K562 (cell line): ENCODE data around the gene FAM78B. TPM values are rescaled to one million over a fixed set of nuclear protein-coding genes. Genes with fewer than 3 reads are reported as not detected.

Experiments used
- ATAC-seq: fragments of 200-7000 bp; cut with Tn5 transposase; 3 replicates; pipeline ENCODE4 v1.9.1; 2020; ENCODE audit warnings: moderate library complexity
- BruUV-seq: library from RNA; stranded (reverse); fragments of 400-500 nt; replicated peaks from 2 replicates; lab custom pipeline; 2021; lab: Mats Ljungman, UMichigan
- CTCF ChIA-PET: fragments of 300-600 bp; formaldehyde crosslinking; extraction: SDS; loops from one replicate; lab custom pipeline; 2021; ENCODE audit warnings: low intra/inter-chr PET ratio; lab: Yijun Ruan, JAX
- POLR2A ChIA-PET: fragments of 300-600, 350-650 bp; sonication (Branson Sonifier 250); formaldehyde crosslinking; extraction: SDS; loops from one replicate; lab custom pipeline; 2021; ENCODE audit warnings: antibody characterized with exemption, inconsistent platforms; lab: Yijun Ruan, JAX
- DNase-seq, 4 experiments: peaks; one replicate each; pipeline versions ENCODE4 v3.0.0 to v3.0.0-alpha.2; 2011 to 2018; ENCODE audit warnings: low spot score in 3 of 4, mixed read lengths in 3 of 4; ENCODE audit errors: extremely low read depth in 1 of 4
- FAIRE-seq: peaks from 2 replicates; lab custom pipeline; 2011; peaks lifted over from hg19 to GRCh38; lab: Jason Lieb, UNC
- H2AFZ ChIP-seq: 2 replicates; pipeline ENCODE4 v1.6.0; 2011; ENCODE audit warnings: low read depth, low read length, control low read depth, inconsistent platforms
- H3K27ac ChIP-seq: fragments of 200-600 bp; 3 replicates; pipeline ENCODE4 v1.8.0; 2011; ENCODE audit warnings: low read depth, mild to moderate bottlenecking, control low read depth, inconsistent platforms, low read length, moderate library complexity, mixed read lengths; ENCODE audit errors: extremely low read depth
- H3K27me3 ChIP-seq, 2 experiments: fragments of 300-600 bp in 1 of 2; 2 replicates in 1 of 2; 3 replicates in 1 of 2; pipeline versions ENCODE4 v1.6.0 to v1.8.0; 2011; ENCODE audit warnings: inconsistent platforms in 2 of 2, low read length in 2 of 2, mild to moderate bottlenecking in 1 of 2, mixed read lengths in 1 of 2, moderate library complexity in 1 of 2; ENCODE audit not compliant: control insufficient read depth in 2 of 2, insufficient read depth in 2 of 2
- H3K36me3 ChIP-seq: fragments of 300-600 bp; 3 replicates; pipeline ENCODE4 v1.8.0; 2011; ENCODE audit warnings: mild to moderate bottlenecking, low read length, inconsistent platforms; ENCODE audit not compliant: control insufficient read depth, insufficient read depth
- H3K4me1 ChIP-seq, 2 experiments: fragments of 200-600 bp in 1 of 2; replicated peaks in 1 of 2; 2 replicates in 1 of 2; 3 replicates in 1 of 2; pipeline versions ENCODE4 v1.5.1 to v1.8.0; 2011; ENCODE audit warnings: inconsistent platforms in 2 of 2, low read length in 2 of 2, mild to moderate bottlenecking in 1 of 2, mixed read lengths in 1 of 2, moderate library complexity in 1 of 2; ENCODE audit not compliant: control insufficient read depth in 2 of 2, insufficient read depth in 2 of 2
- H3K4me2 ChIP-seq: 2 replicates; pipeline ENCODE4 v1.6.1; 2011; ENCODE audit warnings: low read length, control low read depth, inconsistent platforms, mixed read lengths; ENCODE audit not compliant: insufficient read depth
- H3K4me3 ChIP-seq: fragments of 200-600 bp; sonication (generic), shearing (Covaris generic); 2 replicates; pipeline ENCODE4 v1.5.1; 2016; ENCODE audit warnings: control low read depth, inconsistent platforms
- H3K79me2 ChIP-seq: fragments of 200-600 bp; 3 replicates; pipeline ENCODE4 v1.8.0; 2011; ENCODE audit warnings: low read length, inconsistent platforms; ENCODE audit not compliant: control insufficient read depth, insufficient read depth
- H3K9ac ChIP-seq, 2 experiments: 2 replicates each; pipeline versions ENCODE4 v1.6.0 to v1.6.1; 2011; ENCODE audit warnings: low read depth in 2 of 2, low read length in 2 of 2, control low read depth in 1 of 2, inconsistent platforms in 1 of 2, mild to moderate bottlenecking in 1 of 2, mixed read lengths in 1 of 2; ENCODE audit not compliant: insufficient read depth in 1 of 2
- H3K9me1 ChIP-seq: one replicate; pipeline ENCODE4 v1.6.0; 2011; ENCODE audit warnings: inconsistent platforms, mild to moderate bottlenecking, low read length, moderate library complexity; ENCODE audit not compliant: control insufficient read depth, insufficient read depth
- H3K9me3 ChIP-seq: replicated peaks from 2 replicates; pipeline ENCODE4 v1.5.1; 2011; ENCODE audit warnings: low read depth, low read length, inconsistent platforms; ENCODE audit not compliant: control insufficient read depth, insufficient read depth
- H4K20me1 ChIP-seq: replicated peaks from 2 replicates; pipeline ENCODE4 v1.6.1; 2011; ENCODE audit warnings: low read length, inconsistent platforms, mixed read lengths; ENCODE audit not compliant: control insufficient read depth, insufficient read depth
- ATF4 ChIP-seq: fragments of 450-650 bp; formaldehyde crosslinking; IDR thresholded peaks from 2 replicates; pipeline ENCODE4 v1.4.0; 2022; ENCODE audit warnings: mild to moderate bottlenecking, moderate library complexity
- BCOR ChIP-seq: fragments of 450-650 bp; IDR thresholded peaks from 2 replicates; pipeline ENCODE4 v1.6.1; 2016
- NFIC ChIP-seq: fragments of 450-650 bp; IDR thresholded peaks from 2 replicates; pipeline ENCODE4 v1.6.1; 2017; ENCODE audit warnings: mild to moderate bottlenecking, inconsistent platforms
- PHF8 ChIP-seq: fragments of 200-600 bp; sonication (generic); IDR thresholded peaks from 2 replicates; pipeline ENCODE4 v1.6.1; 2012; ENCODE audit warnings: mixed run types, mild to moderate bottlenecking, inconsistent platforms, low read length, moderate library complexity, borderline replicate concordance
- ZNF121 ChIP-seq: sonication (generic); formaldehyde crosslinking; conservative IDR thresholded peaks from 2 replicates; pipeline ENCODE4 v1.8.0; 2022; ENCODE audit warnings: missing genetic modification reagents
- WGBS: fragments of 100-300 bp; shearing (Covaris generic); methylation state at CpG from one replicate; pipeline ENCODE4 v1.1.6; 2016; ENCODE audit warnings: low coverage, mixed read lengths; ENCODE audit not compliant: insufficient coverage; ENCODE audit errors: missing lambda C conversion rate; 5-methylcytosine and 5-hydroxymethylcytosine counted together
- in situ Hi-C: fragments of 300-500 bp; cut with MboI; formaldehyde crosslinking; loops from 4 replicates; pipeline ENCODE4 v1.15.0; 2018; ENCODE audit warnings: inconsistent platforms, mixed read lengths
- intact Hi-C: fragments of 100-400 bp; cut with micrococcal nuclease; formaldehyde crosslinking; loops from 2 replicates; pipeline ENCODE4 v1.14.2; 2022
- polyA plus RNA-seq, 8 experiments: library from polyadenylated mRNA; depleted of rRNA in 4 of 8; stranded (reverse) in 5 of 8; unstranded in 3 of 8; fragments of >200 nt; fragmentation: Nextera tagmentation in 2 of 8; fragmentation: Illumina TruSeq in 1 of 8; extraction: Ambion mirVana in 2 of 8; extraction: Trizol in 1 of 8; gene quantifications; 2 replicates each; pipeline versions ENCODE4 v1.2.1 to v1.2.3, GENCODE V29; 2011 to 2014; ENCODE audit warnings: inconsistent platforms in 1 of 8, missing spikeins in 1 of 8
- total RNA-seq, 7 experiments: library from RNA; depleted of rRNA in 6 of 7; stranded (reverse); fragments of >200 nt in 6 of 7; fragmentation: Illumina TruSeq in 2 of 7; extraction: Trizol in 2 of 7; gene quantifications; 2 replicates each; pipeline versions ENCODE4 v1.2.1 to v1.2.3, GENCODE V29; 2011 to 2021; ENCODE audit warnings: low replicate concordance in 1 of 7

The FAM78B gene
- total and polyA plus RNA-seq, 9 of the 15 experiments (the other 6 are each of a cell fraction or from before 2014, with no cell fraction given), result 0.04 to 0.43 (median 0.29) TPM; not detected in 1

- Histone ChIP-seq H4K20me1 (no peaks in the 10 kb centered on the region), H3K4me1 (no peaks in the 10 kb centered on the region), H2AFZ (no peak overlapping the region), H3K27me3 (no peaks in the 10 kb centered on the region), H3K36me3 (no peaks in the 10 kb centered on the region), H3K79me2 (no peaks in the 10 kb centered on the region), H3K4me2 (no peak overlapping the region), H3K27ac (no peak overlapping the region), H3K9ac (no peak overlapping the region), H3K4me3 (no peak overlapping the region), H3K9me3 (no peaks in the 10 kb centered on the region), H3K9me1 (no peaks in the 10 kb centered on the region)
- no peak for DNase-seq
- peak; percentile 66 for TF ChIP-seq NFIC
- TF ChIP-seq BCOR, result no peak
- no peak for TF ChIP-seq ATF4
- TF ChIP-seq PHF8, result no peak
- no peak for TF ChIP-seq ZNF121
- intact Hi-C loops, result no loop called here
- in situ Hi-C loops, result no loop called here
- ChIA-PET CTCF (no interaction called here), POLR2A (interaction anchor here (0.6 to 1.4 kb wide), 2 partner anchors 36 to 617 kb away, joined by 3 read pairs; no protein-coding TSS in a partner anchor)
- no peak for ATAC-seq
- no TSS peak for BruUV-seq
- no peak for FAIRE-seq
- WGBS, result 0% methylated on average over 11 of the region's 11 CpGs
Observed at GRCh38 chr1:166032572-166033371, 134.0 kb downstream of the FAM78B start.
